Ovary (tissue), 9 donors: ENCODE data around the gene SIRT3. TPM values are rescaled to one million over a fixed set of nuclear protein-coding genes. Genes with fewer than 3 reads are reported as not detected.

Experiments used
- DNase-seq, 5 donors: peaks; one replicate each; pipeline ENCODE4 v3.0.0-alpha.2; 2019 to 2020
- H3K27ac ChIP-seq, 2 donors: fragments of 200-600 bp; one replicate each; pipeline versions ENCODE4 v1.5.1 to v1.8.0; 2019 to 2022
- H3K27me3 ChIP-seq: fragments of 200-600 bp; one replicate; pipeline ENCODE4 v1.8.0; 2022
- H3K36me3 ChIP-seq: fragments of 200-600 bp; sonication (generic); one replicate; pipeline ENCODE4 v1.5.1; 2019
- H3K4me1 ChIP-seq: one replicate; pipeline ENCODE4 v1.8.1; 2013; ENCODE audit warnings: mild to moderate bottlenecking, moderate library complexity; ENCODE audit not compliant: insufficient read depth
- H3K4me3 ChIP-seq: fragments of 200-600 bp; sonication (generic); one replicate; pipeline ENCODE4 v1.5.1; 2017
- H3K9me3 ChIP-seq, 2 donors: fragments of 200-600 bp in 1 of 2; sonication (generic) in 1 of 2; one replicate each; pipeline versions ENCODE4 v1.5.1 to v1.8.1; 2013 to 2019; ENCODE audit warnings: mild to moderate bottlenecking in 1 of 2, moderate library complexity in 1 of 2
- EP300 ChIP-seq: sonication (generic); formaldehyde crosslinking; IDR thresholded peaks from one replicate; pipeline ENCODE4 v1.6.1; 2017; ENCODE audit warnings: antibody characterized with exemption
- POLR2A ChIP-seq: fragments of 450-650 bp; IDR thresholded peaks from one replicate; pipeline ENCODE4 v1.6.1; 2017; ENCODE audit warnings: antibody characterized with exemption, mild to moderate bottlenecking, moderate library complexity
- WGBS, 3 donors: extraction: QIAGEN DNeasy Blood & Tissue Kit in 1 of 3; methylation state at CpG; one replicate each; pipeline versions ENCODE4 v1.1.5 to v1.1.7; 2013 to 2017; 5-methylcytosine and 5-hydroxymethylcytosine counted together
- intact Hi-C, 4 donors: fragments of 100-400 bp; cut with DNase I; formaldehyde crosslinking; loops; one replicate each; pipeline versions ENCODE4 v1.11.0 to v1.15.1; 2022 to 2023
- polyA plus RNA-seq, 2 donors: library from polyadenylated mRNA; stranded (reverse); fragments of 200-250 nt in 1 of 2; fragments of 350-450 nt in 1 of 2; fragmentation: Illumina TruSeq in 1 of 2; extraction: RNeasy Lipid Tissue Mini Kit (QIAGEN cat#74804) in 1 of 2; gene quantifications; one replicate each; pipeline ENCODE4 v1.2.3, GENCODE V29; 2013 to 2014
- total RNA-seq, 7 donors: library from RNA; depleted of rRNA in 2 of 7; stranded (reverse); fragments of >200 nt in 2 of 7; fragmentation: NEBNext Ultra II Directional in 3 of 7; extraction: Animal tissue kit (Norgen Biotek cat#: 25700) in 3 of 7; gene quantifications; one replicate each; pipeline versions ENCODE4 v1.1.0 to v1.2.4, GENCODE V29; 2016 to 2023
- TF ChIP-seq, protein P1 (sequence below), 3 donors: fragments of 450-650 bp in 2 of 3; fragments of 200-600 bp in 1 of 3; IDR thresholded peaks; one replicate each; pipeline versions ENCODE4 v1.5.1 to v1.8.0; 2016 to 2022; ENCODE audit warnings: antibody characterized with exemption in 3 of 3, mild to moderate bottlenecking in 1 of 3
- donor health status: DM: no; HTN: no; CAD: no; lungs with moderate emphysema.
- donor health status: DM: no; HTN: no; CAD: no.
- donor health status: Bipolar disorder and iron deficiency.
- donor health status: DM: yes; HTN: yes; CAD: no.
- donor health status: DM: no; HTN: no; CAD: no.
- donor health status: DM: yes; HTN: yes; CAD: no.

The SIRT3 gene
- total and polyA plus RNA-seq, 9 donors, result 11.1 to 24.4 (median 21.5) TPM

DNA sequence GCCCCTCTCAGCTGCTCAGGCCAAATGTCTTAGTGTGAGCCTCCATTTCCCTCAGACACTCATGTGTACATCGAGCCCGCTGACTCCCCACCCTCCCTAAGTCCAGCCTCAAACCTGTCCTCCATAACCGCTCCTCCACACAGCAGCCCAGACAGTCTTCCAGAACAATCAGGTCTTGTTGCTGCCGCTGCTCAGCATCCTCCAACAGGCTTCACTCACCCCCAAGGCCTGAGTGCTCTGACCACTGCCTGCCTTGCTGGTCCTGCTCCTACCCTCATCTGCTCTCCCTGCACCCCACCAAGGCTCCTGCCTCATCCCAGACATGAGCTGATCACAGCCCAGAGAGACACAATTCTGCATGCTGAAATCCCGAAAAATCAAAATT is 17.7 kb upstream of the SIRT3 start:
- Histone ChIP-seq H3K4me3 (no peak overlapping the region), H3K4me1 (no peaks in the 10 kb centered on the region), H3K27ac (no peak overlapping the region), H3K27me3 (no peaks in the 10 kb centered on the region), H3K36me3 (no peaks in the 10 kb centered on the region), H3K9me3 (no peaks in the 10 kb centered on the region)
- 73 to 82% (median 78%) methylated on average over 5 of the region's 5 CpGs for WGBS, 3 donors
- DNase-seq, result no peak
- TF ChIP-seq EP300 (no peak), POLR2A (no peak)
- TF ChIP-seq, protein P1, sequence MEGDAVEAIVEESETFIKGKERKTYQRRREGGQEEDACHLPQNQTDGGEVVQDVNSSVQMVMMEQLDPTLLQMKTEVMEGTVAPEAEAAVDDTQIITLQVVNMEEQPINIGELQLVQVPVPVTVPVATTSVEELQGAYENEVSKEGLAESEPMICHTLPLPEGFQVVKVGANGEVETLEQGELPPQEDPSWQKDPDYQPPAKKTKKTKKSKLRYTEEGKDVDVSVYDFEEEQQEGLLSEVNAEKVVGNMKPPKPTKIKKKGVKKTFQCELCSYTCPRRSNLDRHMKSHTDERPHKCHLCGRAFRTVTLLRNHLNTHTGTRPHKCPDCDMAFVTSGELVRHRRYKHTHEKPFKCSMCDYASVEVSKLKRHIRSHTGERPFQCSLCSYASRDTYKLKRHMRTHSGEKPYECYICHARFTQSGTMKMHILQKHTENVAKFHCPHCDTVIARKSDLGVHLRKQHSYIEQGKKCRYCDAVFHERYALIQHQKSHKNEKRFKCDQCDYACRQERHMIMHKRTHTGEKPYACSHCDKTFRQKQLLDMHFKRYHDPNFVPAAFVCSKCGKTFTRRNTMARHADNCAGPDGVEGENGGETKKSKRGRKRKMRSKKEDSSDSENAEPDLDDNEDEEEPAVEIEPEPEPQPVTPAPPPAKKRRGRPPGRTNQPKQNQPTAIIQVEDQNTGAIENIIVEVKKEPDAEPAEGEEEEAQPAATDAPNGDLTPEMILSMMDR (IDR thresholded peaks at IDR 0.05), result no peak
- intact Hi-C loops, result no loop called here

DNA sequence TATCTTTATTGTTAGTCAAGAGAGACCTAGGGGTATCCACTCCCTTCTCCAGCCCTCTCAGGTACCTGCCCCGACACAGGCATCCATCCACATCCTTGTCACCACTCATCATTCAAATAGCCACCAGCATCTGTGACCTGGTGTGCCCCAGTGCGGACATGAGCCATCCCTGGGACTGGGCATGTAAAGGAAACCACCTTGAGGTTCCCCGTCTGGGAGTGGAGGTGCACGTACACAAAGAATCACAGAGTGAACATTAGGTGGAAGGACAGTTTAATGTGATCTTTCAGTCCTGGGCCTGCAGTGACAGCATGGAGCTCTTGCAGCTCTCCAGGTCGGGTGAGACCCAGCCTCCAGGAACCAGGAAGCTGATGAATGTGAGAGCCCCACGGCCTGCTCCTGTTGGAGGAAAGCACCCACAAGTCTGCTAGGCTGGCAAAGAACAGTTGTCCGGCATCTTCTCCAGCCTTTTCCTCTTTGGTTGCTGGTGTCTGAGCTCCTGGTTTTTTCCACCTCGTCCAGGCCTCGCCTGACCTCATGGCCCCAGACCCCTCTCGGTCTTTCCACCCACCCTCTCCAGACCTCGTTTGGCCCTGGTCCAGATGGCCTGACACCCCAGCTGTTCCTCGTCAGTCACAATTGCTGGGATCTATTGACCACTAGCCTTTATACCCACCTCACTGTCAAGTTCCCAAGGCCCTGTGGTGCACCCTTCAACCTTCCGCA is 17.2 kb upstream of the SIRT3 start:
- no peaks in the 10 kb centered on the region for H3K4me1 ChIP-seq
- H3K27me3 ChIP-seq, result no peaks in the 10 kb centered on the region
- WGBS, 3 donors, result 65 to 71% (median 68%) methylated on average over 13 of the region's 13 CpGs
- H3K27ac ChIP-seq, result no peak overlapping the region
- no peak for DNase-seq
- H3K9me3 ChIP-seq, result no peaks in the 10 kb centered on the region
- no peaks in the 10 kb centered on the region for H3K36me3 ChIP-seq
- no peak overlapping the region for H3K4me3 ChIP-seq
- TF ChIP-seq, protein P1 (IDR thresholded peaks at IDR 0.05), result no peak
- TF ChIP-seq EP300, result no peak
- TF ChIP-seq POLR2A, result no peak
- intact Hi-C loops, result no loop called here

DNA sequence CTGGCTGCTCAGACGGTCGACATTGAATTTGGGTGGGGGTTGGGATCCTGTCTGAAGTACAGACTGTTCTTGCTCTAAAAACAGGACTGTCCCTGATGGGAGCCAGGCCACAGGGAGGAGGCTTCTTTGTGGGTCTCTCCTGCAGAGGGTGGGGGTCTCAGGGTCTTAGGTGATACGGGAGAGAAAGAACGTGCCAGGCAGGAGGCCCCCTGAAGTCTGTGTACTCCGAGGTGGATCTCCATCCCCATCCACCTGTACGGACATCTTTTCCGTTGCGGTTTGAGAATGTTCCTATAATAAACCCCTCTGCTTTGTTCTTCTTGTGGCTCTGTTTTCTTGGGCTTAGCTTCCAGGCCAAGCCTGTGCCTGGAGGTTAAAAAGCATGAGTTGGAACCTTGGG is 16.5 kb upstream of the SIRT3 start:
- Histone ChIP-seq H3K4me3 (no peak overlapping the region), H3K4me1 (no peaks in the 10 kb centered on the region), H3K9me3 (no peaks in the 10 kb centered on the region), H3K36me3 (no peaks in the 10 kb centered on the region), H3K27me3 (no peaks in the 10 kb centered on the region), H3K27ac (no peak overlapping the region)
- WGBS, 3 donors, result 74 to 81% (median 80%) methylated on average over 8 of the region's 8 CpGs
- no peak for TF ChIP-seq EP300
- DNase-seq, result no peak
- intact Hi-C loops, result no loop called here

DNA sequence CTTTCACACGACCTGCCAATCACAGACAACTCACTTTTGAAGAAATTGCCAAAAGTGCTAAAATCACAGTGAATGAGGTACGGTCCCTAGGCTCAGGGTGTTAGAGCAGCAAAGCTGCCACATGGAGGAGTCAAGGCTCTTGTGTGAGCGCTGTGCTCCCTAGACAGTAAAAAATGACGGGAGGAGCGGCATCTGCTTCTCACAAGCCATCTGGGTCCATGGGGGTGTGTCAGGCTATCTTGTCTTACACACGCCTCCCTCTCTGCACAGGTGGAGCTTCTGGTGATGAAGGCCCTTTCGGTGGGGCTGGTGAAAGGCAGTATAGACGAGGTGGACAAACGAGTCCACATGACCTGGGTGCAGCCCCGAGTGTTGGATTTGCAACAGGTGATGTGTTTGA is 15.4 kb upstream of the SIRT3 start:
- H3K4me3 ChIP-seq, result no peak overlapping the region
- H3K27ac ChIP-seq, result no peak overlapping the region
- DNase-seq, result no peak
- H3K36me3 ChIP-seq, result no peaks in the 10 kb centered on the region
- no peaks in the 10 kb centered on the region for H3K4me1 ChIP-seq
- H3K27me3 ChIP-seq, result no peaks in the 10 kb centered on the region
- intact Hi-C loops, result no loop called here
- H3K9me3 ChIP-seq, result no peaks in the 10 kb centered on the region
- WGBS, 3 donors, result 67 to 75% (median 69%) methylated on average over 10 of the region's 10 CpGs
- TF ChIP-seq, protein P1 (IDR thresholded peaks at IDR 0.05), result no peak
- TF ChIP-seq EP300 (no peak), POLR2A (no peak)

DNA sequence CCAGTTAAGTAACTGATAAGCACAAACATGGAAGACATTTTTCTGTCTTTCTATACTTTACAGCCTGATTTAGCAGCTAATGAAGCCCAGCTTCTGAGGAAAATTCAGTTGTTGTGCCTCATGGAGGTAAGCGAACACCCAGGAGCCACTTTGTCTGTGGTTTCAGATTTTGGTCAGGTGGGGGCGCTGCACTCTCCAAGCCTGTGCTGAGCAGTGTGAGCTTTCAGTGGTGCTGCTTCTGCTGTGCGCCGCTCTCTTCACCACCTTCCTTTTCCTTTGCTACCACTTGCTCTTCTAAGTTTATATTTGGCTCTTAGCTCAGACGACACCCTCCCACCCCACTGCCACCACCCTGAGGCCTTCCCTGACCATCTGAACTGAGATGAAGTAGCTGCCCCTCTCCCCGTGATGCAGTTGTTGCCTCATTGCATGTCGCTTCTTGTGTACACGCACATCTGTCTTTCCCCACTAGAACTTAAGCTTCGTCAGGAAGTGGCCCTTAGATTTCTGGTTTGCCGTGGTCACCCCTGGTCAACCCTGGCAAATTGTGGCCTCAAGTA is 14.7 kb upstream of the SIRT3 start:
- H3K36me3 ChIP-seq, result no peaks in the 10 kb centered on the region
- TF ChIP-seq, protein P1 (IDR thresholded peaks at IDR 0.05), result peak in 2 of 3 donors; percentile 13 to 30
- no peak for TF ChIP-seq POLR2A
- H3K4me1 ChIP-seq, result no peaks in the 10 kb centered on the region
- peak in 2 of 5 donors; percentile 56 to 65 for DNase-seq
- H3K9me3 ChIP-seq, result no peaks in the 10 kb centered on the region
- no peak overlapping the region for H3K27ac ChIP-seq
- WGBS, 3 donors, result 79 to 83% (median 79%) methylated on average over 10 of the region's 10 CpGs
- intact Hi-C loops, result no loop called here
- no peaks in the 10 kb centered on the region for H3K27me3 ChIP-seq
- no peak overlapping the region for H3K4me3 ChIP-seq
